Measurements from ENCODE around the gene ERCC1.

DNA sequence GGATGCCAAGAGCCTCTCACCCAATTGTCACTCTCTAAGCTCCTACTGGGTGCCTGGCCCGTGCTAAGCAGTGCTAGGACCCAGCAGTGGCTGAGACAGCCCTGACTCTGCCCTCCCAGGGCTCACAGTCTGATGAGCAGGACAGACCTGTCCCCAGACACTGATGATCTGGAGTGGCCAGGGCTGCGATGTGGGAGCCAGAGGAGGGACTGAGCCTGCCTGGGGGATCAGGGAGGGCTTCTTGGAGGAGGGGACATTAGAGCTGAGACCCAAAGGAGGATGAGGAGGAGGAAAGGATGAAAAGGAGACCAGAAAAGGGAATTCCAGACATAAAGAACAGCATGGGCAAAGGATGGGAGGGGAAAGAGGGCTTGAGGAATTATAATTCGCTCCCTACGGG is 6.6 kb downstream of the ERCC1 start:
- TF ChIP-seq, protein P1, sequence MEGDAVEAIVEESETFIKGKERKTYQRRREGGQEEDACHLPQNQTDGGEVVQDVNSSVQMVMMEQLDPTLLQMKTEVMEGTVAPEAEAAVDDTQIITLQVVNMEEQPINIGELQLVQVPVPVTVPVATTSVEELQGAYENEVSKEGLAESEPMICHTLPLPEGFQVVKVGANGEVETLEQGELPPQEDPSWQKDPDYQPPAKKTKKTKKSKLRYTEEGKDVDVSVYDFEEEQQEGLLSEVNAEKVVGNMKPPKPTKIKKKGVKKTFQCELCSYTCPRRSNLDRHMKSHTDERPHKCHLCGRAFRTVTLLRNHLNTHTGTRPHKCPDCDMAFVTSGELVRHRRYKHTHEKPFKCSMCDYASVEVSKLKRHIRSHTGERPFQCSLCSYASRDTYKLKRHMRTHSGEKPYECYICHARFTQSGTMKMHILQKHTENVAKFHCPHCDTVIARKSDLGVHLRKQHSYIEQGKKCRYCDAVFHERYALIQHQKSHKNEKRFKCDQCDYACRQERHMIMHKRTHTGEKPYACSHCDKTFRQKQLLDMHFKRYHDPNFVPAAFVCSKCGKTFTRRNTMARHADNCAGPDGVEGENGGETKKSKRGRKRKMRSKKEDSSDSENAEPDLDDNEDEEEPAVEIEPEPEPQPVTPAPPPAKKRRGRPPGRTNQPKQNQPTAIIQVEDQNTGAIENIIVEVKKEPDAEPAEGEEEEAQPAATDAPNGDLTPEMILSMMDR (IDR thresholded peaks at IDR 0.05), result no peak
- TF ChIP-seq CREM (CRISPR knock-in tag; IDR thresholded peaks at IDR 0.05), result no peak
- TF ChIP-seq E2F5 (CRISPR knock-in tag; IDR thresholded peaks at IDR 0.05), result no peak
- no peak for TF ChIP-seq TP53 (CRISPR knock-in tag; IDR thresholded peaks at IDR 0.05)
- TF ChIP-seq OVOL2 (CRISPR knock-in tag; IDR thresholded peaks at IDR 0.05; ENCODE audit: borderline replicate concordance), result no peak
- no peak for TF ChIP-seq ETV6 (CRISPR knock-in tag; IDR thresholded peaks at IDR 0.05)
- TF ChIP-seq ZBTB21 (CRISPR knock-in tag; IDR thresholded peaks at IDR 0.05; ENCODE audit: borderline replicate concordance), result no peak
- TF ChIP-seq, protein P2, sequence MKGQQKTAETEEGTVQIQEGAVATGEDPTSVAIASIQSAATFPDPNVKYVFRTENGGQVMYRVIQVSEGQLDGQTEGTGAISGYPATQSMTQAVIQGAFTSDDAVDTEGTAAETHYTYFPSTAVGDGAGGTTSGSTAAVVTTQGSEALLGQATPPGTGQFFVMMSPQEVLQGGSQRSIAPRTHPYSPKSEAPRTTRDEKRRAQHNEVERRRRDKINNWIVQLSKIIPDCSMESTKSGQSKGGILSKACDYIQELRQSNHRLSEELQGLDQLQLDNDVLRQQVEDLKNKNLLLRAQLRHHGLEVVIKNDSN (CRISPR knock-in tag; IDR thresholded peaks at IDR 0.05), result no peak
- TF ChIP-seq, protein P3, sequence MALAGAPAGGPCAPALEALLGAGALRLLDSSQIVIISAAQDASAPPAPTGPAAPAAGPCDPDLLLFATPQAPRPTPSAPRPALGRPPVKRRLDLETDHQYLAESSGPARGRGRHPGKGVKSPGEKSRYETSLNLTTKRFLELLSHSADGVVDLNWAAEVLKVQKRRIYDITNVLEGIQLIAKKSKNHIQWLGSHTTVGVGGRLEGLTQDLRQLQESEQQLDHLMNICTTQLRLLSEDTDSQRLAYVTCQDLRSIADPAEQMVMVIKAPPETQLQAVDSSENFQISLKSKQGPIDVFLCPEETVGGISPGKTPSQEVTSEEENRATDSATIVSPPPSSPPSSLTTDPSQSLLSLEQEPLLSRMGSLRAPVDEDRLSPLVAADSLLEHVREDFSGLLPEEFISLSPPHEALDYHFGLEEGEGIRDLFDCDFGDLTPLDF (CRISPR knock-in tag; IDR thresholded peaks at IDR 0.05), result no peak
- TF ChIP-seq MXD4 (CRISPR knock-in tag; IDR thresholded peaks at IDR 0.05; ENCODE audit: borderline replicate concordance), result no peak
- no peak for TF ChIP-seq ZNF281 (CRISPR knock-in tag; IDR thresholded peaks at IDR 0.05)
- TF ChIP-seq, protein P4, sequence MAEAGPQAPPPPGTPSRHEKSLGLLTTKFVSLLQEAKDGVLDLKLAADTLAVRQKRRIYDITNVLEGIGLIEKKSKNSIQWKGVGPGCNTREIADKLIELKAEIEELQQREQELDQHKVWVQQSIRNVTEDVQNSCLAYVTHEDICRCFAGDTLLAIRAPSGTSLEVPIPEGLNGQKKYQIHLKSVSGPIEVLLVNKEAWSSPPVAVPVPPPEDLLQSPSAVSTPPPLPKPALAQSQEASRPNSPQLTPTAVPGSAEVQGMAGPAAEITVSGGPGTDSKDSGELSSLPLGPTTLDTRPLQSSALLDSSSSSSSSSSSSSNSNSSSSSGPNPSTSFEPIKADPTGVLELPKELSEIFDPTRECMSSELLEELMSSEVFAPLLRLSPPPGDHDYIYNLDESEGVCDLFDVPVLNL (CRISPR knock-in tag; IDR thresholded peaks at IDR 0.05; ENCODE audit: borderline replicate concordance, low read depth), result no peak

Measured in WTC11 (cell line).